ENCODE measurements around the gene S100A1.

GRCh38 chr1:153614906-153615305 is 13.3 kb upstream of the S100A1 start:
- TF ChIP-seq CTCF (IDR thresholded peaks at IDR 0.05) (no peak), EZH2phosphoT487 (IDR thresholded peaks at IDR 0.05) (no peak)
